Gastroesophageal sphincter (tissue), 3 donors: ENCODE measurements around the gene WDR93.

ENCODE experiments used
- POLR2AphosphoS5 ChIP-seq: sonication (generic); formaldehyde crosslinking; IDR thresholded peaks from one replicate; pipeline ENCODE4 v1.6.1; 2017; ENCODE audit warnings: antibody characterized with exemption
- TF ChIP-seq, protein P1 (sequence below), 4 experiments: fragments of 200-600 bp in 2 of 4; fragments of 450-650 bp in 2 of 4; sonication (generic) in 1 of 4; IDR thresholded peaks; one replicate each; pipeline ENCODE4 v1.5.1; 2017 to 2019; ENCODE audit warnings: antibody characterized with exemption in 4 of 4, mild to moderate bottlenecking in 2 of 4, moderate library complexity in 2 of 4

DNA sequence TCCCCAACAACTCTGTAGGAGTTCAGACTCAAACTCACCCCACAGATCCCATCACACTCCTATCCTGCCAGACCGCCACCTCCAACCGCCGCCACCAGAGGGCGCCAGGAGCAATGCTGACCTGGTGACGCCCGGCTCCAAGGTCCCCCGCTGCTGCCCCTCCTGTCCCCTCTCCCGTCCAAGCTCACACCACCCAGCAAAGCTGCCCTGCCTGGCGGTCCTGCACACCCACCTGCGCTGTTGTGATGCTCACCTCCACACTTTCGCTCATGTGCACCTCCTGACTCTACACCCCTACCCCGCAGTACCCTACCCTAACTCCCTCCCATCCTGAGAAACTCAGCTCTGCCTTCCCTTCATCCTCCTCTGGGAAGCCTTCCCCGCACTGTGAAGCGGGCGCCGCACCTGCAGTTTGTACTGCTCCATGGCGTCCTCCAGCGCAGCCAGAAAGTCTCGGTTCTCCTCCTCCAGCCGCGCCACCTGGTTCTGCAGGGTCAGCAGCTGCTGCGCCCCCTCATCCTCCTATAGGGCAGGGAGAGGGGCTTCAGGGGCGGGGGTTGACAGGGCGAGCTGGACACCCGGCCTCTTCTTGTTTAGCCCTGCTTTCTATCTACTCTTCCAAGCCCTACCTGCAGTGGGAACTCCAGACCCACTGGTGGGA, 43.3 kb upstream of the WDR93 start:
- TF ChIP-seq POLR2AphosphoS5 = no peak
- TF ChIP-seq, protein P1, sequence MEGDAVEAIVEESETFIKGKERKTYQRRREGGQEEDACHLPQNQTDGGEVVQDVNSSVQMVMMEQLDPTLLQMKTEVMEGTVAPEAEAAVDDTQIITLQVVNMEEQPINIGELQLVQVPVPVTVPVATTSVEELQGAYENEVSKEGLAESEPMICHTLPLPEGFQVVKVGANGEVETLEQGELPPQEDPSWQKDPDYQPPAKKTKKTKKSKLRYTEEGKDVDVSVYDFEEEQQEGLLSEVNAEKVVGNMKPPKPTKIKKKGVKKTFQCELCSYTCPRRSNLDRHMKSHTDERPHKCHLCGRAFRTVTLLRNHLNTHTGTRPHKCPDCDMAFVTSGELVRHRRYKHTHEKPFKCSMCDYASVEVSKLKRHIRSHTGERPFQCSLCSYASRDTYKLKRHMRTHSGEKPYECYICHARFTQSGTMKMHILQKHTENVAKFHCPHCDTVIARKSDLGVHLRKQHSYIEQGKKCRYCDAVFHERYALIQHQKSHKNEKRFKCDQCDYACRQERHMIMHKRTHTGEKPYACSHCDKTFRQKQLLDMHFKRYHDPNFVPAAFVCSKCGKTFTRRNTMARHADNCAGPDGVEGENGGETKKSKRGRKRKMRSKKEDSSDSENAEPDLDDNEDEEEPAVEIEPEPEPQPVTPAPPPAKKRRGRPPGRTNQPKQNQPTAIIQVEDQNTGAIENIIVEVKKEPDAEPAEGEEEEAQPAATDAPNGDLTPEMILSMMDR (IDR thresholded peaks at IDR 0.05) = peak in 3 of 4 experiments; percentile 80 to 90 (median 81)
